DND-41 (cell line): ENCODE results near the gene NDUFV2.

Experiments used
- ATAC-seq: fragments of 200-7000 bp; cut with Tn5 transposase; 3 replicates; pipeline ENCODE4 v1.9.1; 2021; ENCODE audit warnings: low read depth; ENCODE audit not compliant: insufficient read depth
- DNase-seq: peaks from one replicate; pipeline ENCODE4 v3.0.0-alpha.2; 2020
- H2AFZ ChIP-seq: 2 replicates; pipeline ENCODE4 v1.6.0; 2012; ENCODE audit warnings: low read depth, low read length
- H3K27ac ChIP-seq: 2 replicates; pipeline ENCODE4 v1.5.1; 2012; ENCODE audit warnings: low read length, inconsistent platforms
- H3K27me3 ChIP-seq: fragments of 200-600 bp; sonication (generic); 2 replicates; pipeline ENCODE4 v1.6.0; 2012; ENCODE audit warnings: low read length, mild to moderate bottlenecking, inconsistent platforms; ENCODE audit not compliant: insufficient read depth, poor library complexity
- H3K36me3 ChIP-seq: 2 replicates; pipeline ENCODE4 v1.5.1; 2012; ENCODE audit warnings: low read length, inconsistent platforms; ENCODE audit not compliant: insufficient read depth
- H3K4me1 ChIP-seq: 2 replicates; pipeline ENCODE4 v1.5.1; 2012; ENCODE audit warnings: mild to moderate bottlenecking, low read length; ENCODE audit not compliant: insufficient read depth
- H3K4me2 ChIP-seq: 2 replicates; pipeline ENCODE4 v1.6.0; 2012; ENCODE audit warnings: mild to moderate bottlenecking, moderate library complexity, low read length, inconsistent platforms; ENCODE audit not compliant: insufficient read depth
- H3K4me3 ChIP-seq, 2 experiments: fragments of 200-600 bp in 1 of 2; shearing (Covaris generic) in 1 of 2; 2 replicates each; pipeline ENCODE4 v1.5.1; 2012 to 2016; ENCODE audit warnings: inconsistent platforms in 2 of 2, low read length in 2 of 2, mild to moderate bottlenecking in 2 of 2, low read depth in 1 of 2, moderate library complexity in 1 of 2
- H3K79me2 ChIP-seq: 2 replicates; pipeline ENCODE4 v1.6.0; 2012; ENCODE audit warnings: low read length, inconsistent platforms; ENCODE audit not compliant: insufficient read depth
- H3K9ac ChIP-seq: 2 replicates; pipeline ENCODE4 v1.6.0; 2012; ENCODE audit warnings: low read depth, mild to moderate bottlenecking, inconsistent platforms, low read length, moderate library complexity
- H3K9me3 ChIP-seq: 2 replicates; pipeline ENCODE4 v1.5.1; 2012; ENCODE audit warnings: low read length, moderate library complexity, mild to moderate bottlenecking, inconsistent platforms; ENCODE audit not compliant: insufficient read depth, severe bottlenecking
- H4K20me1 ChIP-seq: 2 replicates; pipeline ENCODE4 v1.6.0; 2012; ENCODE audit warnings: low read length; ENCODE audit not compliant: insufficient read depth
- EZH2 ChIP-seq: IDR thresholded peaks from 3 replicates; pipeline ENCODE4 v1.6.1; 2012; ENCODE audit warnings: borderline replicate concordance, low read depth, mild to moderate bottlenecking, moderate library complexity, low read length, inconsistent platforms; ENCODE audit not compliant: severe bottlenecking
- TF ChIP-seq, protein P1 (sequence below): IDR thresholded peaks from 2 replicates; pipeline ENCODE4 v1.5.1; 2012; ENCODE audit warnings: borderline replicate concordance, low read length, moderate library complexity, mild to moderate bottlenecking; ENCODE audit not compliant: poor library complexity, severe bottlenecking; ENCODE audit errors: extremely low read depth

The NDUFV2 gene

DNA sequence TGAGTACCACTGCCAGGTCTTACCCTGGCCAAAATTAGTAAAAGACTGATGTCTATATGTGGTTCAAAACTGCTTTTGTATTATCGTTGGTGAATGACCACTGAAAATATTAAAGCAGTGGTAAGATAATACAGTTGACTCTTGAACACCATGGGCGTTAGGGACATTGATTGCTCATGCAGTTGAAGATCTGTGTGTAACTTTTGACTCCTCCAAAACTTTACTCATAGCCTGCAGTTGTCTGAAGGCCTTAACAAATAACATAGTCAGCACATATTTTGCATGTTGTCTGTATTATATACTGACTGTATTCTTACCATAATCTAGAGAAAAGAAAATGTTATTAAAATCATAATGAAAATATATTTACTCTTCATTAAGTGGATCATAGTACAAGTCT lies 28.3 kb downstream of the NDUFV2 start:
- Histone ChIP-seq H3K4me2 (no peak overlapping the region), H2AFZ (no peak overlapping the region), H3K79me2 (peaks cover 29% of the 10 kb centered on the region), H3K4me1 (peaks cover 14% of the 10 kb centered on the region), H3K36me3 (peaks cover 79% of the 10 kb centered on the region), H3K4me3 (no peak overlapping the region), H4K20me1 (peaks cover 6% of the 10 kb centered on the region; the same call in 1 of the 2 replicates), H3K27ac (no peak overlapping the region), H3K27me3 (no peaks in the 10 kb centered on the region), H3K9ac (no peak overlapping the region), H3K9me3 (no peaks in the 10 kb centered on the region)
- DNase-seq (no peak), ATAC-seq (no peak)
- TF ChIP-seq, protein P1, sequence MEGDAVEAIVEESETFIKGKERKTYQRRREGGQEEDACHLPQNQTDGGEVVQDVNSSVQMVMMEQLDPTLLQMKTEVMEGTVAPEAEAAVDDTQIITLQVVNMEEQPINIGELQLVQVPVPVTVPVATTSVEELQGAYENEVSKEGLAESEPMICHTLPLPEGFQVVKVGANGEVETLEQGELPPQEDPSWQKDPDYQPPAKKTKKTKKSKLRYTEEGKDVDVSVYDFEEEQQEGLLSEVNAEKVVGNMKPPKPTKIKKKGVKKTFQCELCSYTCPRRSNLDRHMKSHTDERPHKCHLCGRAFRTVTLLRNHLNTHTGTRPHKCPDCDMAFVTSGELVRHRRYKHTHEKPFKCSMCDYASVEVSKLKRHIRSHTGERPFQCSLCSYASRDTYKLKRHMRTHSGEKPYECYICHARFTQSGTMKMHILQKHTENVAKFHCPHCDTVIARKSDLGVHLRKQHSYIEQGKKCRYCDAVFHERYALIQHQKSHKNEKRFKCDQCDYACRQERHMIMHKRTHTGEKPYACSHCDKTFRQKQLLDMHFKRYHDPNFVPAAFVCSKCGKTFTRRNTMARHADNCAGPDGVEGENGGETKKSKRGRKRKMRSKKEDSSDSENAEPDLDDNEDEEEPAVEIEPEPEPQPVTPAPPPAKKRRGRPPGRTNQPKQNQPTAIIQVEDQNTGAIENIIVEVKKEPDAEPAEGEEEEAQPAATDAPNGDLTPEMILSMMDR = no peak
- TF ChIP-seq EZH2 = no peak

DNA sequence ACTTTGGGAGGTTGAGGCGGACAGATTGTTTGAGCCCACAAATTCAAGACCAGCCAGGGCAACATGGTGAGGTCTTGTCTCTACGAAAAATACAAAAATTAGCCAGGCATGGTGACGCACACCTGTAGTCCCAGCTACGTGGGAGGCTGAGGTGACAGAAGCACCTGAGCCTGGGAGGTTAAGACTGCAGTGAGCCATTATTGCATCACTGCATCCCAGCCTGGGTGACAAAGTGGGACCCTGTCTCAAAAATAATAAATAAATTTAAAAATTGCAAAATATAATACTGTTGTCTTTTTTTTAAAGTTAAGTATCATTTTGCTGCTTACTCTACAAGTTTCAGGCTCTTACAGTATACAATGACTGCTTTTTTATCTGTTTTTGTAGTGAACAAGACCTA lies 30.1 kb downstream of the NDUFV2 start:
- Histone ChIP-seq H3K27ac (no peak overlapping the region), H3K4me2 (no peak overlapping the region), H3K9me3 (no peaks in the 10 kb centered on the region), H3K36me3 (peaks cover 63% of the 10 kb centered on the region), H3K27me3 (no peaks in the 10 kb centered on the region), H3K79me2 (peaks cover 30% of the 10 kb centered on the region), H3K9ac (no peak overlapping the region), H4K20me1 (peaks cover 4% of the 10 kb centered on the region; the same call in 1 of the 2 replicates), H3K4me3 (no peak overlapping the region), H2AFZ (no peak overlapping the region), H3K4me1 (peaks cover 16% of the 10 kb centered on the region)
- no peak for DNase-seq
- TF ChIP-seq, protein P1 = no peak
- TF ChIP-seq EZH2 = no peak
- no peak for ATAC-seq

DNA sequence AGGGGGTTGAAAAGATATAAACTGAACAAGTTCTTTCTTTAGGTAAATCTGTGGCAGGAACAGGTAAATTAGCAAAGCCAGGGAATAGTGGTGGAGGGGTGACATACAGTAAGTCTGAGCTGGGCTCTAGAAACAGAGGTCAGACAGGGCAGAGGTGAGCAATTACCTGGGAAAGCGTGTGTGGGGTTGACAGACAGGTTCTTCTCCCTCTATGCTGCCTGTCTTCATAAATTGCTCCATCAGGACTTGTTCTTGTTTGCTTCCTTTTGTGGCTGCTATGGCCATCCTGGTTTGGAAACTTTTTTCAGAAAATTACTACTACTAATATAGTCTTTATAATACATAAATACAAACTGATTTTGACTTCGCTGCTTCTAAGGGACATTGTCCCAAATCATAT lies 30.7 kb downstream of the NDUFV2 start:
- Histone ChIP-seq H3K27me3 (no peaks in the 10 kb centered on the region), H3K36me3 (peaks cover 57% of the 10 kb centered on the region), H3K27ac (no peak overlapping the region), H3K79me2 (peaks cover 34% of the 10 kb centered on the region), H3K4me3 (no peak overlapping the region), H4K20me1 (peaks cover 7% of the 10 kb centered on the region; the same call in 1 of the 2 replicates), H2AFZ (no peak overlapping the region), H3K9me3 (no peaks in the 10 kb centered on the region), H3K9ac (no peak overlapping the region), H3K4me1 (peaks cover 22% of the 10 kb centered on the region), H3K4me2 (no peak overlapping the region)
- TF ChIP-seq, protein P1 = no peak
- no peak for TF ChIP-seq EZH2
- ATAC-seq (no peak), DNase-seq (no peak)
